HEK293 (cell line): ENCODE results near the gene ATP8A2.

Experiments
- CTCF ChIA-PET: fragments of 350-600 bp; formaldehyde crosslinking; extraction: SDS; loops from one replicate; lab custom pipeline; 2021; ENCODE audit warnings: antibody characterized with exemption; lab: Yijun Ruan, JAX
- POLR2A ChIA-PET: fragments of 300-600 bp; formaldehyde crosslinking; extraction: SDS; loops from one replicate; lab custom pipeline; 2020; ENCODE audit warnings: antibody characterized with exemption, inconsistent platforms; lab: Yijun Ruan, JAX
- H3K27ac ChIP-seq: fragments of 200-500 bp; sonication (Bioruptor generic); 2 replicates; pipeline ENCODE4 v1.5.1; 2014; ENCODE audit warnings: low read depth, low read length, control low read depth, inconsistent platforms; ENCODE audit errors: extremely low read depth
- H3K36me3 ChIP-seq, 2 experiments: fragments of 200-500 bp in 1 of 2; sonication (Bioruptor generic) in 1 of 2; 1 replicate in 1 of 2; 2 replicates in 1 of 2; pipeline ENCODE4 v1.5.1; 2014 to 2017; ENCODE audit warnings: inconsistent platforms in 2 of 2, low read length in 2 of 2; ENCODE audit not compliant: control insufficient read depth in 2 of 2, insufficient read depth in 1 of 2
- H3K4me1 ChIP-seq: fragments of 200-500 bp; sonication (Bioruptor generic); 2 replicates; pipeline ENCODE4 v1.5.1; 2014; ENCODE audit warnings: mild to moderate bottlenecking, low read length, inconsistent platforms; ENCODE audit not compliant: control insufficient read depth, insufficient read depth
- H3K4me3 ChIP-seq: 2 replicates; pipeline ENCODE4 v1.5.1; 2011; ENCODE audit warnings: low read depth, mild to moderate bottlenecking, control low read depth, low read length, moderate library complexity
- H3K9me3 ChIP-seq: fragments of 200-500 bp; sonication (Bioruptor generic); 2 replicates; pipeline ENCODE4 v1.5.1; 2014; ENCODE audit warnings: low read depth, low read length, inconsistent platforms; ENCODE audit not compliant: control insufficient read depth, insufficient read depth
- BCL11A ChIP-seq: fragments of 450-650 bp; formaldehyde crosslinking; IDR thresholded peaks from 2 replicates; pipeline ENCODE4 v1.5.1; 2016; ENCODE audit warnings: low read depth, missing biosample characterization, missing genetic modification characterization
- KLF7 ChIP-seq: fragments of 450-650 bp; formaldehyde crosslinking; IDR thresholded peaks from 2 replicates; pipeline ENCODE4 v1.5.1; 2016; ENCODE audit warnings: missing biosample characterization, missing genetic modification characterization, borderline replicate concordance
- REPIN1 ChIP-seq: fragments of 450-650 bp; formaldehyde crosslinking; IDR thresholded peaks from 2 replicates; pipeline ENCODE4 v1.5.1; 2017; ENCODE audit warnings: missing biosample characterization, missing genetic modification characterization, low read depth
- ZFP3 ChIP-seq: fragments of 450-650 bp; formaldehyde crosslinking; IDR thresholded peaks from 2 replicates; pipeline ENCODE4 v1.5.1; 2016; ENCODE audit warnings: low read depth, missing biosample characterization, missing genetic modification characterization
- ZFP37 ChIP-seq: fragments of 450-650 bp; formaldehyde crosslinking; IDR thresholded peaks from 2 replicates; pipeline ENCODE4 v1.5.1; 2016; ENCODE audit warnings: missing biosample characterization, missing genetic modification characterization
- ZNF138 ChIP-seq: fragments of 450-650 bp; formaldehyde crosslinking; IDR thresholded peaks from 2 replicates; pipeline ENCODE4 v1.5.1; 2016; ENCODE audit warnings: missing biosample characterization, missing genetic modification characterization, borderline replicate concordance
- ZNF155 ChIP-seq: fragments of 450-650 bp; formaldehyde crosslinking; IDR thresholded peaks from 2 replicates; pipeline ENCODE4 v1.5.1; 2016; ENCODE audit warnings: missing biosample characterization, missing genetic modification characterization
- ZNF311 ChIP-seq: fragments of 450-650 bp; formaldehyde crosslinking; IDR thresholded peaks from 2 replicates; pipeline ENCODE4 v1.5.1; 2017; ENCODE audit warnings: missing biosample characterization, missing genetic modification characterization, borderline replicate concordance
- ZNF416 ChIP-seq: fragments of 450-650 bp; formaldehyde crosslinking; IDR thresholded peaks from 2 replicates; pipeline ENCODE4 v1.5.1; 2016; ENCODE audit warnings: missing biosample characterization, missing genetic modification characterization
- ZNF548 ChIP-seq: fragments of 450-650 bp; formaldehyde crosslinking; IDR thresholded peaks from 2 replicates; pipeline ENCODE4 v1.5.1; 2016; ENCODE audit warnings: missing biosample characterization, missing genetic modification characterization
- ZNF561 ChIP-seq: fragments of 450-650 bp; IDR thresholded peaks from 2 replicates; pipeline ENCODE4 v1.5.1; 2018; ENCODE audit warnings: missing biosample characterization, missing genetic modification characterization, borderline replicate concordance
- ZNF585B ChIP-seq: fragments of 450-650 bp; formaldehyde crosslinking; IDR thresholded peaks from 2 replicates; pipeline ENCODE4 v1.5.1; 2016; ENCODE audit warnings: missing biosample characterization, missing genetic modification characterization
- ZNF600 ChIP-seq: fragments of 450-650 bp; formaldehyde crosslinking; IDR thresholded peaks from 2 replicates; pipeline ENCODE4 v1.5.1; 2016; ENCODE audit warnings: missing biosample characterization, missing genetic modification characterization
- ZNF610 ChIP-seq: fragments of 450-650 bp; formaldehyde crosslinking; IDR thresholded peaks from 2 replicates; pipeline ENCODE4 v1.5.1; 2016; ENCODE audit warnings: missing biosample characterization, missing genetic modification characterization, borderline replicate concordance
- ZNF623 ChIP-seq: fragments of 450-650 bp; formaldehyde crosslinking; IDR thresholded peaks from 2 replicates; pipeline ENCODE4 v1.5.1; 2016; ENCODE audit warnings: missing biosample characterization, missing genetic modification characterization
- ZNF645 ChIP-seq: fragments of 450-650 bp; formaldehyde crosslinking; IDR thresholded peaks from 2 replicates; pipeline ENCODE4; 2016; ENCODE audit warnings: missing biosample characterization, missing genetic modification characterization
- ZNF654 ChIP-seq: fragments of 450-650 bp; formaldehyde crosslinking; IDR thresholded peaks from 2 replicates; pipeline ENCODE4 v1.5.1; 2016; ENCODE audit warnings: low read depth, missing biosample characterization, missing genetic modification characterization
- ZNF701 ChIP-seq: fragments of 450-650 bp; formaldehyde crosslinking; IDR thresholded peaks from 2 replicates; pipeline ENCODE4 v1.5.1; 2016; ENCODE audit warnings: missing biosample characterization, missing genetic modification characterization
- ZNF76 ChIP-seq: fragments of 450-650 bp; formaldehyde crosslinking; IDR thresholded peaks from 2 replicates; pipeline ENCODE4; 2016; ENCODE audit warnings: low read depth, missing biosample characterization, missing genetic modification characterization, borderline replicate concordance
- ZNF792 ChIP-seq: fragments of 450-650 bp; formaldehyde crosslinking; IDR thresholded peaks from 2 replicates; pipeline ENCODE4 v1.5.1; 2016; ENCODE audit warnings: missing biosample characterization, missing genetic modification characterization
- TF ChIP-seq, protein P1 (sequence below): fragments of 450-650 bp; formaldehyde crosslinking; conservative IDR thresholded peaks from 2 replicates; pipeline ENCODE4 v1.5.1; 2016; ENCODE audit warnings: low read depth, missing biosample characterization, missing genetic modification characterization
- TF ChIP-seq, protein P2 (sequence below): fragments of 450-650 bp; formaldehyde crosslinking; IDR thresholded peaks from 2 replicates; pipeline ENCODE4 v1.5.1; 2016; ENCODE audit warnings: missing biosample characterization, missing genetic modification characterization, borderline replicate concordance

ATP8A2 gene

DNA sequence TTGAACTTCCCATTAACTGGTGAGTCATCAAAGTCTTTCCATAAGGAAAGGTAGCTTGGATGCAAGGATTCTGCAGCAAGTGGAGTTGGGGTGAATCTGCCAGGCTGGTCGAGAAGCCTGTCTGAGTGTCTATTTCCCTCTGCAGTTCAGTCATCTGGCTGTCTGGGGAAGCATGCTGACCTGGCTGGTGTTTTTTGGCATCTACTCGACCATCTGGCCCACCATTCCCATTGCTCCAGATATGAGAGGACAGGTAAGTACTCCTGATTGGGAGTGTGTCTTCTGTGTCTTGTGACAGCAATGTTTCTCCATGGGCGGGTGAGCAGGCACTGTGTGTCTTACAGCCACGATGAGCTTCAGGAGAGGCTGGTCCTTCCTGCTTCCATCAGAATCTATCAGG lies 490.4 kb downstream of the ATP8A2 start:
- Histone ChIP-seq H3K36me3 (no peaks in the 10 kb centered on the region), H3K4me3 (no peak overlapping the region), H3K4me1 (no peaks in the 10 kb centered on the region), H3K9me3 (no peaks in the 10 kb centered on the region), H3K27ac (no peak overlapping the region)
- POLR2A ChIA-PET, result no interaction called here
- TF ChIP-seq ZFP37 (tag by site-specific recombination), result no peak
- TF ChIP-seq ZNF155 (tag by site-specific recombination), result no peak
- TF ChIP-seq, protein P1, sequence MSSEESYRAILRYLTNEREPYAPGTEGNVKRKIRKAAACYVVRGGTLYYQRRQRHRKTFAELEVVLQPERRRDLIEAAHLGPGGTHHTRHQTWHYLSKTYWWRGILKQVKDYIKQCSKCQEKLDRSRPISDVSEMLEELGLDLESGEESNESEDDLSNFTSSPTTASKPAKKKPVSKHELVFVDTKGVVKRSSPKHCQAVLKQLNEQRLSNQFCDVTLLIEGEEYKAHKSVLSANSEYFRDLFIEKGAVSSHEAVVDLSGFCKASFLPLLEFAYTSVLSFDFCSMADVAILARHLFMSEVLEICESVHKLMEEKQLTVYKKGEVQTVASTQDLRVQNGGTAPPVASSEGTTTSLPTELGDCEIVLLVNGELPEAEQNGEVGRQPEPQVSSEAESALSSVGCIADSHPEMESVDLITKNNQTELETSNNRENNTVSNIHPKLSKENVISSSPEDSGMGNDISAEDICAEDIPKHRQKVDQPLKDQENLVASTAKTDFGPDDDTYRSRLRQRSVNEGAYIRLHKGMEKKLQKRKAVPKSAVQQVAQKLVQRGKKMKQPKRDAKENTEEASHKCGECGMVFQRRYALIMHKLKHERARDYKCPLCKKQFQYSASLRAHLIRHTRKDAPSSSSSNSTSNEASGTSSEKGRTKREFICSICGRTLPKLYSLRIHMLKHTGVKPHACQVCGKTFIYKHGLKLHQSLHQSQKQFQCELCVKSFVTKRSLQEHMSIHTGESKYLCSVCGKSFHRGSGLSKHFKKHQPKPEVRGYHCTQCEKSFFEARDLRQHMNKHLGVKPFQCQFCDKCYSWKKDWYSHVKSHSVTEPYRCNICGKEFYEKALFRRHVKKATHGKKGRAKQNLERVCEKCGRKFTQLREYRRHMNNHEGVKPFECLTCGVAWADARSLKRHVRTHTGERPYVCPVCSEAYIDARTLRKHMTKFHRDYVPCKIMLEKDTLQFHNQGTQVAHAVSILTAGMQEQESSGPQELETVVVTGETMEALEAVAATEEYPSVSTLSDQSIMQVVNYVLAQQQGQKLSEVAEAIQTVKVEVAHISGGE (tag by site-specific recombination), result no peak
- no peak for TF ChIP-seq ZNF76 (tag by site-specific recombination)
- no peak for TF ChIP-seq BCL11A (tag by site-specific recombination)
- TF ChIP-seq ZNF600 (tag by site-specific recombination), result no peak
- TF ChIP-seq ZFP3 (tag by site-specific recombination), result no peak
- TF ChIP-seq, protein P2, sequence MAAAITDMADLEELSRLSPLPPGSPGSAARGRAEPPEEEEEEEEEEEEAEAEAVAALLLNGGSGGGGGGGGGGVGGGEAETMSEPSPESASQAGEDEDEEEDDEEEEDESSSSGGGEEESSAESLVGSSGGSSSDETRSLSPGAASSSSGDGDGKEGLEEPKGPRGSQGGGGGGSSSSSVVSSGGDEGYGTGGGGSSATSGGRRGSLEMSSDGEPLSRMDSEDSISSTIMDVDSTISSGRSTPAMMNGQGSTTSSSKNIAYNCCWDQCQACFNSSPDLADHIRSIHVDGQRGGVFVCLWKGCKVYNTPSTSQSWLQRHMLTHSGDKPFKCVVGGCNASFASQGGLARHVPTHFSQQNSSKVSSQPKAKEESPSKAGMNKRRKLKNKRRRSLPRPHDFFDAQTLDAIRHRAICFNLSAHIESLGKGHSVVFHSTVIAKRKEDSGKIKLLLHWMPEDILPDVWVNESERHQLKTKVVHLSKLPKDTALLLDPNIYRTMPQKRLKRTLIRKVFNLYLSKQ (tag by site-specific recombination), result no peak
- no peak for TF ChIP-seq ZNF585B (tag by site-specific recombination)
- no peak for TF ChIP-seq ZNF311
- TF ChIP-seq ZNF645, result no peak
- CTCF ChIA-PET, result no interaction called here

DNA sequence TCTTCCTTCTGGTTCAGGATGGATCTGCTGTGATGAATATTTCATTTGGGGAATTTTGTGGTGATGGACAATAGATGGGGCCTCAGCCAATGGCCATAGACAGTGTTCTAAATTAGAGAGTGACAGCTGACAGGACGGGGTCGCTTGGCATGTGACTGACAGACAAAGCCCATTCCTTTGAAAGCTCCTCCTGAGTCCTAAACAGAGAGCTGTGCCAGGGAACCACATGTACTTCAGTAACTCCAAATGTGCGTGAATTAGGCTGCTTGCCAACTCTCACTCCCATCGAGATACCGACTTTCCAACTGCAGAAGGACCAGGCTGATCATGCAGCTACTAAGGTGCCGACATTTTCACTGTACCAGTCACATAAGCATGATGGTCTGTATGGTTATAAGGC lies 492.3 kb downstream of the ATP8A2 start:
- H3K4me1 ChIP-seq, result no peaks in the 10 kb centered on the region
- POLR2A ChIA-PET, result no interaction called here
- H3K36me3 ChIP-seq, result no peaks in the 10 kb centered on the region
- no peak overlapping the region for H3K4me3 ChIP-seq
- CTCF ChIA-PET, result interaction anchor here (0.6 kb wide), 1 partner anchor 635 kb away, joined by 3 read pairs; no protein-coding TSS in a partner anchor
- no peak for TF ChIP-seq REPIN1 (tag by site-specific recombination)
- TF ChIP-seq KLF7 (tag by site-specific recombination), result no peak
- no peak for TF ChIP-seq ZNF610
- no peak for TF ChIP-seq ZNF548 (tag by site-specific recombination)
- TF ChIP-seq ZNF701 (tag by site-specific recombination), result no peak
- TF ChIP-seq ZNF623 (tag by site-specific recombination), result no peak
- no peak for TF ChIP-seq ZNF416 (tag by site-specific recombination)
- TF ChIP-seq ZNF138 (tag by site-specific recombination), result no peak
- TF ChIP-seq ZNF654, result no peak
- TF ChIP-seq ZNF792 (tag by site-specific recombination), result no peak
- TF ChIP-seq ZNF561 (tag by site-specific recombination), result no peak
- no peak overlapping the region for H3K27ac ChIP-seq
- H3K9me3 ChIP-seq, result no peaks in the 10 kb centered on the region
